Prostate gland (tissue), 2 donors: ENCODE results near the gene LTN1. TPM values are rescaled to one million over a fixed set of nuclear protein-coding genes. Genes with fewer than 3 reads are reported as not detected.

Experiments
- DNase-seq: peaks from one replicate; pipeline ENCODE4 v3.0.0-alpha.2; 2019; ENCODE audit warnings: low spot score
- H3K27ac ChIP-seq, 2 donors: fragments of 200-600 bp; sonication (generic); 2 replicates each; pipeline ENCODE4 v1.5.1; 2017 to 2019
- H3K27me3 ChIP-seq: fragments of 200-600 bp; sonication (generic); replicated peaks from 2 replicates; pipeline ENCODE4 v1.5.1; 2019; ENCODE audit not compliant: insufficient read depth
- H3K36me3 ChIP-seq, 2 donors: fragments of 200-600 bp; sonication (generic); 1 replicate in 1 of 2; 2 replicates in 1 of 2; pipeline versions ENCODE4 v1.5.1 to v1.8.1; 2017 to 2019
- H3K4me1 ChIP-seq: fragments of 200-600 bp; sonication (generic); replicated peaks from 2 replicates; pipeline ENCODE4 v1.5.1; 2019
- H3K4me3 ChIP-seq, 2 donors: fragments of 200-600 bp; sonication (generic); 2 replicates each; pipeline ENCODE4 v1.5.1; 2017 to 2019
- H3K9me3 ChIP-seq: fragments of 200-600 bp; sonication (generic); 2 replicates; pipeline ENCODE4 v1.5.1; 2017
- POLR2A ChIP-seq: fragments of 450-650 bp; IDR thresholded peaks from one replicate; pipeline ENCODE4 v1.6.1; 2016; ENCODE audit warnings: antibody characterized with exemption, mild to moderate bottlenecking
- POLR2AphosphoS5 ChIP-seq: sonication (generic); formaldehyde crosslinking; IDR thresholded peaks from one replicate; pipeline ENCODE4 v1.6.1; 2017; ENCODE audit warnings: antibody characterized with exemption
- WGBS: methylation state at CpG from one replicate; pipeline ENCODE4 v1.1.5; 2018; 5-methylcytosine and 5-hydroxymethylcytosine counted together
- intact Hi-C: fragments of 100-400 bp; cut with DNase I; formaldehyde crosslinking; loops from one replicate; pipeline ENCODE4 v1.14.2; 2022
- total RNA-seq, 2 donors: library from RNA; depleted of rRNA; stranded (reverse); fragments of >200 nt; gene quantifications; one replicate each; pipeline ENCODE4 v1.1.0, GENCODE V29; 2016
- TF ChIP-seq, protein P1 (sequence below), 4 experiments: fragments of 200-600 bp in 2 of 4; fragments of 450-650 bp in 2 of 4; sonication (generic) in 2 of 4; IDR thresholded peaks; 1 replicate in 3 of 4; 2 replicates in 1 of 4; pipeline ENCODE4 v1.5.1; 2016 to 2019; ENCODE audit warnings: antibody characterized with exemption in 4 of 4, mild to moderate bottlenecking in 2 of 4, moderate library complexity in 2 of 4

The LTN1 gene
- total RNA-seq, 2 donors from 2014 or later, result 24.6 to 29.5 TPM

GRCh38 chr21:28892199-28893111 is 100.2 kb downstream of the LTN1 start:
- Histone ChIP-seq H3K4me1 (no peaks in the 10 kb centered on the region), H3K36me3 (no peaks in the 10 kb centered on the region), H3K27me3 (no peaks in the 10 kb centered on the region), H3K27ac (no peak overlapping the region), H3K9me3 (no peaks in the 10 kb centered on the region), H3K4me3 (no peak overlapping the region)
- intact Hi-C loops, result no loop called here
- TF ChIP-seq POLR2AphosphoS5 (no peak), POLR2A (no peak)
- TF ChIP-seq, protein P1, sequence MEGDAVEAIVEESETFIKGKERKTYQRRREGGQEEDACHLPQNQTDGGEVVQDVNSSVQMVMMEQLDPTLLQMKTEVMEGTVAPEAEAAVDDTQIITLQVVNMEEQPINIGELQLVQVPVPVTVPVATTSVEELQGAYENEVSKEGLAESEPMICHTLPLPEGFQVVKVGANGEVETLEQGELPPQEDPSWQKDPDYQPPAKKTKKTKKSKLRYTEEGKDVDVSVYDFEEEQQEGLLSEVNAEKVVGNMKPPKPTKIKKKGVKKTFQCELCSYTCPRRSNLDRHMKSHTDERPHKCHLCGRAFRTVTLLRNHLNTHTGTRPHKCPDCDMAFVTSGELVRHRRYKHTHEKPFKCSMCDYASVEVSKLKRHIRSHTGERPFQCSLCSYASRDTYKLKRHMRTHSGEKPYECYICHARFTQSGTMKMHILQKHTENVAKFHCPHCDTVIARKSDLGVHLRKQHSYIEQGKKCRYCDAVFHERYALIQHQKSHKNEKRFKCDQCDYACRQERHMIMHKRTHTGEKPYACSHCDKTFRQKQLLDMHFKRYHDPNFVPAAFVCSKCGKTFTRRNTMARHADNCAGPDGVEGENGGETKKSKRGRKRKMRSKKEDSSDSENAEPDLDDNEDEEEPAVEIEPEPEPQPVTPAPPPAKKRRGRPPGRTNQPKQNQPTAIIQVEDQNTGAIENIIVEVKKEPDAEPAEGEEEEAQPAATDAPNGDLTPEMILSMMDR (IDR thresholded peaks at IDR 0.05), result no peak
- DNase-seq, result no peak
- 60% methylated on average over 6 of the region's 6 CpGs for WGBS

DNA sequence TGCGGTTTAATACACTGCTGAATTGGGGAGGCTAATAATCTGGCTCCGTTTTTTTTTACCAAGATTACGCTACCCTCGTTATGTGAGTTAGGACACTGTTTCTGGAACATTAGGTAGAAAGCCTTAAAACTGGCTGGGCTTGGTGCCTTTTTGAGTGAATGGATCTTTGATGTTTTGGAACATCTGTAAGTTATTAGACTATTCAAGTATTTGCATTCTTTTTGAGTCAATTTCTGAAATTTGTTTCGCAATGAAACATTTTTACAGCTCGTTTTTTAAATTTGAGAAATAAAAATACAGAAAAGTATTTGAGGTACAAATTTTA is 106.9 kb downstream of the LTN1 start:
- no peak overlapping the region for H3K4me3 ChIP-seq
- H3K27ac ChIP-seq, result peak overlapping the region in 1 of 2 donors; percentile 88
- no peaks in the 10 kb centered on the region for H3K9me3 ChIP-seq
- H3K4me1 ChIP-seq, result peaks cover 5% of the 10 kb centered on the region
- H3K27me3 ChIP-seq, result no peaks in the 10 kb centered on the region
- intact Hi-C loops, result loop anchor here (5.0 kb wide), 1 partner anchor 114 kb away; no protein-coding TSS in a partner anchor
- TF ChIP-seq POLR2AphosphoS5, result no peak
- no peak for TF ChIP-seq POLR2A
- TF ChIP-seq, protein P1 (IDR thresholded peaks at IDR 0.05), result no peak
- no peaks in the 10 kb centered on the region for H3K36me3 ChIP-seq
- WGBS, result 86% methylated on average over 6 of the region's 6 CpGs
- DNase-seq, result no peak

- 4% methylated on average over 46 of the region's 47 CpGs for WGBS
- DNase-seq, result peak; percentile 80
Observed at GRCh38 chr21:28884976-28885852, 107.5 kb downstream of the LTN1 start.

GRCh38 chr21:28884481-28884880 is 108.2 kb downstream of the LTN1 start:
- Histone ChIP-seq H3K27ac (peak overlapping the region; percentile 84 to 88), H3K27me3 (no peaks in the 10 kb centered on the region), H3K4me3 (peak overlapping the region; percentile 36 to 54), H3K36me3 (no peaks in the 10 kb centered on the region), H3K9me3 (no peaks in the 10 kb centered on the region), H3K4me1 (peaks cover 5% of the 10 kb centered on the region)
- TF ChIP-seq, protein P1 (IDR thresholded peaks at IDR 0.05), result no peak
- no peak for TF ChIP-seq POLR2AphosphoS5
- WGBS, result 6% methylated on average over 3 of the region's 3 CpGs
- DNase-seq, result no peak
- intact Hi-C loops, result loop anchor here (5.0 kb wide), 1 partner anchor 62 kb away; no protein-coding TSS in a partner anchor

More at GRCh38 chr21:28884976-28885852, 107.5 kb downstream of the LTN1 start:
- Histone ChIP-seq H3K27ac (peak overlapping the region; percentile 84 to 88), H3K9me3 (no peaks in the 10 kb centered on the region), H3K27me3 (no peaks in the 10 kb centered on the region), H3K36me3 (no peaks in the 10 kb centered on the region), H3K4me1 (peaks cover 5% of the 10 kb centered on the region), H3K4me3 (peak overlapping the region; percentile 36 to 54)
- peak; percentile 96 for TF ChIP-seq POLR2AphosphoS5
- TF ChIP-seq, protein P1 (IDR thresholded peaks at IDR 0.05), result peak in 2 of 4 experiments; percentile 7 to 30
- TF ChIP-seq POLR2A, result peak; percentile 77
- intact Hi-C loops, result loop anchor here (5.0 kb wide), 2 partner anchors 63 to 113 kb away; no protein-coding TSS in a partner anchor
